ENCODE measurements around the gene USP48. TPM values are rescaled to one million over a fixed set of nuclear protein-coding genes. Genes with fewer than 3 reads are reported as not detected.

The USP48 gene
- total and polyA plus RNA-seq, 2 of the 13 experiments (the other 11 are each of a cell fraction or from before 2014, with no cell fraction given), result 30.4 to 30.7 TPM

DNA sequence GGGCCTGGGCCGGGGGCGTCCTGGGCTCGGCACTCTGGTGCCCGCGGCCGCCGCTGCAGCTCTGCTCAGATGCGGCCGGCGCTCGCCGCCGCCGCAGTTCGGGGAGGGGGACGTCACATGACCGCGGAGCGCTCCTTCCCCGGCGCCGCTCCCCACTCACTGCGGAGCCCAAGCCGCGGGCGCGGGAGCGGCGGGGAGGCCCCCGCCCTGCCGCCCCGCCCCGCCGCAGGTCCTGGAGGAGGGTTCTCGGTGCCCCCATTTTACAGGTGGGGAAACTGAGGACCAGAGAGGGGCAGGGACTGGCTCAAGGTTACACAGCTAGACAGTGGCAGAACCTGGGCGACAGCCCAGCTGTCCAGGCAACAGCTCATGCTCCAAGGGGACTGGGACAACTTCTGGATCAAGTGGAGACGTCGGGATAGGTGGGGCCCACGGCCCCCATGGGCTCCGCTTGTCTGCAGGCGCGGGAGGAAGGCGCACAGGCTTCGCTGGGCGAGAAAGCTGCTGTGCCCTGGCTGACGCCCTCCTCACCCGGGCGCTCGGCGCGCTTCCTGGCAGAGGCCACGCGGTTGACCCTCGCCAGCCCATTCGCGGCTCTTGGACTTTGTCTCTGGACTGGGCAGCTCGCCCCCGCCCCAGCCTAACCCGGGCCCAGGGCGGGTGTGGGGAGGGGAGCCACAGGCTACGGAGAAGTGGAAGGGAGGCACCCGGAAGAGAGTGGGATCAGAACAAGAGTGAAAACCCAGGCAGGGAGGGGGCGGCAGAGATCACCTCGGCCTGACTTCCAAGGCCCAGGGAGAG, 113.5 kb downstream of the USP48 start, which contains the start of gene RAP1GAP (continued):
- TF ChIP-seq ZFYVE20 (CRISPR knock-in tag; IDR thresholded peaks at IDR 0.05; ENCODE audit: borderline replicate concordance, low read depth), result peak; percentile 39; the same call in 1 of the 2 replicates
- no peak for TF ChIP-seq SUZ12 (IDR thresholded peaks at IDR 0.05; ENCODE audit: low read depth, low read length)
- TF ChIP-seq ARID2 (CRISPR knock-in tag; IDR thresholded peaks at IDR 0.05; ENCODE audit: borderline replicate concordance), result peak; percentile 96
- TF ChIP-seq MIER2 (CRISPR knock-in tag; IDR thresholded peaks at IDR 0.05), result peak; percentile 70
- no peak for TF ChIP-seq LCORL (IDR thresholded peaks at IDR 0.05)
- peak; percentile 92 for TF ChIP-seq LCORL (CRISPR knock-in tag; IDR thresholded peaks at IDR 0.05)
- TF ChIP-seq IRX3 (CRISPR knock-in tag; IDR thresholded peaks at IDR 0.05; ENCODE audit: borderline replicate concordance, low read depth), result no peak
- TF ChIP-seq KDM6A (CRISPR knock-in tag; IDR thresholded peaks at IDR 0.05; ENCODE audit: low read depth), result peak; percentile 64; the same call in 1 of the 2 replicates
- TF ChIP-seq, protein P1, sequence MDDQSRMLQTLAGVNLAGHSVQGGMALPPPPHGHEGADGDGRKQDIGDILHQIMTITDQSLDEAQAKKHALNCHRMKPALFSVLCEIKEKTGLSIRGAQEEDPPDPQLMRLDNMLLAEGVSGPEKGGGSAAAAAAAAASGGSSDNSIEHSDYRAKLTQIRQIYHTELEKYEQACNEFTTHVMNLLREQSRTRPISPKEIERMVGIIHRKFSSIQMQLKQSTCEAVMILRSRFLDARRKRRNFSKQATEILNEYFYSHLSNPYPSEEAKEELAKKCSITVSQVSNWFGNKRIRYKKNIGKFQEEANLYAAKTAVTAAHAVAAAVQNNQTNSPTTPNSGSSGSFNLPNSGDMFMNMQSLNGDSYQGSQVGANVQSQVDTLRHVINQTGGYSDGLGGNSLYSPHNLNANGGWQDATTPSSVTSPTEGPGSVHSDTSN (CRISPR knock-in tag; IDR thresholded peaks at IDR 0.05; ENCODE audit: borderline replicate concordance), result no peak
- TF ChIP-seq ELF1 (CRISPR knock-in tag; IDR thresholded peaks at IDR 0.05), result peak; percentile 94
- no peak for TF ChIP-seq RFX5 (IDR thresholded peaks at IDR 0.05; ENCODE audit: low read depth, low read length)
- TF ChIP-seq, protein P2, sequence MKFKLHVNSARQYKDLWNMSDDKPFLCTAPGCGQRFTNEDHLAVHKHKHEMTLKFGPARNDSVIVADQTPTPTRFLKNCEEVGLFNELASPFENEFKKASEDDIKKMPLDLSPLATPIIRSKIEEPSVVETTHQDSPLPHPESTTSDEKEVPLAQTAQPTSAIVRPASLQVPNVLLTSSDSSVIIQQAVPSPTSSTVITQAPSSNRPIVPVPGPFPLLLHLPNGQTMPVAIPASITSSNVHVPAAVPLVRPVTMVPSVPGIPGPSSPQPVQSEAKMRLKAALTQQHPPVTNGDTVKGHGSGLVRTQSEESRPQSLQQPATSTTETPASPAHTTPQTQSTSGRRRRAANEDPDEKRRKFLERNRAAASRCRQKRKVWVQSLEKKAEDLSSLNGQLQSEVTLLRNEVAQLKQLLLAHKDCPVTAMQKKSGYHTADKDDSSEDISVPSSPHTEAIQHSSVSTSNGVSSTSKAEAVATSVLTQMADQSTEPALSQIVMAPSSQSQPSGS (CRISPR knock-in tag; IDR thresholded peaks at IDR 0.05), result peak; percentile 39; the same call in 1 of the 2 replicates
- TF ChIP-seq ZNF788 (CRISPR knock-in tag; IDR thresholded peaks at IDR 0.05; ENCODE audit: borderline replicate concordance), result peak; percentile 96; the same call in 1 of the 2 replicates
- peak; percentile 76 for TF ChIP-seq TAF15 (IDR thresholded peaks at IDR 0.05; ENCODE audit: low read depth, low read length, poor library complexity, severe bottlenecking)
- TF ChIP-seq ETV5 (CRISPR knock-in tag; IDR thresholded peaks at IDR 0.05; ENCODE audit: borderline replicate concordance), result peak; percentile 80
- TF ChIP-seq MED1 (CRISPR knock-in tag; IDR thresholded peaks at IDR 0.05), result peak; percentile 85
- TF ChIP-seq, protein P3, sequence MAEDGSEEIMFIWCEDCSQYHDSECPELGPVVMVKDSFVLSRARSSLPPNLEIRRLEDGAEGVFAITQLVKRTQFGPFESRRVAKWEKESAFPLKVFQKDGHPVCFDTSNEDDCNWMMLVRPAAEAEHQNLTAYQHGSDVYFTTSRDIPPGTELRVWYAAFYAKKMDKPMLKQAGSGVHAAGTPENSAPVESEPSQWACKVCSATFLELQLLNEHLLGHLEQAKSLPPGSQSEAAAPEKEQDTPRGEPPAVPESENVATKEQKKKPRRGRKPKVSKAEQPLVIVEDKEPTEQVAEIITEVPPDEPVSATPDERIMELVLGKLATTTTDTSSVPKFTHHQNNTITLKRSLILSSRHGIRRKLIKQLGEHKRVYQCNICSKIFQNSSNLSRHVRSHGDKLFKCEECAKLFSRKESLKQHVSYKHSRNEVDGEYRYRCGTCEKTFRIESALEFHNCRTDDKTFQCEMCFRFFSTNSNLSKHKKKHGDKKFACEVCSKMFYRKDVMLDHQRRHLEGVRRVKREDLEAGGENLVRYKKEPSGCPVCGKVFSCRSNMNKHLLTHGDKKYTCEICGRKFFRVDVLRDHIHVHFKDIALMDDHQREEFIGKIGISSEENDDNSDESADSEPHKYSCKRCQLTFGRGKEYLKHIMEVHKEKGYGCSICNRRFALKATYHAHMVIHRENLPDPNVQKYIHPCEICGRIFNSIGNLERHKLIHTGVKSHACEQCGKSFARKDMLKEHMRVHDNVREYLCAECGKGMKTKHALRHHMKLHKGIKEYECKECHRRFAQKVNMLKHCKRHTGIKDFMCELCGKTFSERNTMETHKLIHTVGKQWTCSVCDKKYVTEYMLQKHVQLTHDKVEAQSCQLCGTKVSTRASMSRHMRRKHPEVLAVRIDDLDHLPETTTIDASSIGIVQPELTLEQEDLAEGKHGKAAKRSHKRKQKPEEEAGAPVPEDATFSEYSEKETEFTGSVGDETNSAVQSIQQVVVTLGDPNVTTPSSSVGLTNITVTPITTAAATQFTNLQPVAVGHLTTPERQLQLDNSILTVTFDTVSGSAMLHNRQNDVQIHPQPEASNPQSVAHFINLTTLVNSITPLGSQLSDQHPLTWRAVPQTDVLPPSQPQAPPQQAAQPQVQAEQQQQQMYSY (CRISPR knock-in tag; IDR thresholded peaks at IDR 0.05), result 0 out of 2 replicates have a peak, but pooled peaks have one; percentile 54
- TF ChIP-seq, protein P4, sequence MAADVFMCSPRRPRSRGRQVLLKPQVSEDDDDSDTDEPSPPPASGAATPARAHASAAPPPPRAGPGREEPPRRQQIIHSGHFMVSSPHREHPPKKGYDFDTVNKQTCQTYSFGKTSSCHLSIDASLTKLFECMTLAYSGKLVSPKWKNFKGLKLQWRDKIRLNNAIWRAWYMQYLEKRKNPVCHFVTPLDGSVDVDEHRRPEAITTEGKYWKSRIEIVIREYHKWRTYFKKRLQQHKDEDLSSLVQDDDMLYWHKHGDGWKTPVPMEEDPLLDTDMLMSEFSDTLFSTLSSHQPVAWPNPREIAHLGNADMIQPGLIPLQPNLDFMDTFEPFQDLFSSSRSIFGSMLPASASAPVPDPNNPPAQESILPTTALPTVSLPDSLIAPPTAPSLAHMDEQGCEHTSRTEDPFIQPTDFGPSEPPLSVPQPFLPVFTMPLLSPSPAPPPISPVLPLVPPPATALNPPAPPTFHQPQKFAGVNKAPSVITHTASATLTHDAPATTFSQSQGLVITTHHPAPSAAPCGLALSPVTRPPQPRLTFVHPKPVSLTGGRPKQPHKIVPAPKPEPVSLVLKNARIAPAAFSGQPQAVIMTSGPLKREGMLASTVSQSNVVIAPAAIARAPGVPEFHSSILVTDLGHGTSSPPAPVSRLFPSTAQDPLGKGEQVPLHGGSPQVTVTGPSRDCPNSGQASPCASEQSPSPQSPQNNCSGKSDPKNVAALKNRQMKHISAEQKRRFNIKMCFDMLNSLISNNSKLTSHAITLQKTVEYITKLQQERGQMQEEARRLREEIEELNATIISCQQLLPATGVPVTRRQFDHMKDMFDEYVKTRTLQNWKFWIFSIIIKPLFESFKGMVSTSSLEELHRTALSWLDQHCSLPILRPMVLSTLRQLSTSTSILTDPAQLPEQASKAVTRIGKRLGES (CRISPR knock-in tag; IDR thresholded peaks at IDR 0.05; ENCODE audit: borderline replicate concordance), result peak; percentile 84; the same call in 1 of the 2 replicates
- no peak for TF ChIP-seq ATRX (CRISPR knock-in tag; IDR thresholded peaks at IDR 0.05; ENCODE audit: borderline replicate concordance)
- peak; percentile 89; the same call in 1 of the 2 replicates for TF ChIP-seq ZNF607 (CRISPR knock-in tag; IDR thresholded peaks at IDR 0.05; ENCODE audit: borderline replicate concordance)
